NCI-H2227 treated with DMSO at 0.1 percent for 48 hours (cell line): ENCODE results near the gene APOO.

Experiments
- DNase-seq: peaks from one replicate; lab custom pipeline; 2025; lab: John Stamatoyannopoulos, UW

APOO gene

DNA sequence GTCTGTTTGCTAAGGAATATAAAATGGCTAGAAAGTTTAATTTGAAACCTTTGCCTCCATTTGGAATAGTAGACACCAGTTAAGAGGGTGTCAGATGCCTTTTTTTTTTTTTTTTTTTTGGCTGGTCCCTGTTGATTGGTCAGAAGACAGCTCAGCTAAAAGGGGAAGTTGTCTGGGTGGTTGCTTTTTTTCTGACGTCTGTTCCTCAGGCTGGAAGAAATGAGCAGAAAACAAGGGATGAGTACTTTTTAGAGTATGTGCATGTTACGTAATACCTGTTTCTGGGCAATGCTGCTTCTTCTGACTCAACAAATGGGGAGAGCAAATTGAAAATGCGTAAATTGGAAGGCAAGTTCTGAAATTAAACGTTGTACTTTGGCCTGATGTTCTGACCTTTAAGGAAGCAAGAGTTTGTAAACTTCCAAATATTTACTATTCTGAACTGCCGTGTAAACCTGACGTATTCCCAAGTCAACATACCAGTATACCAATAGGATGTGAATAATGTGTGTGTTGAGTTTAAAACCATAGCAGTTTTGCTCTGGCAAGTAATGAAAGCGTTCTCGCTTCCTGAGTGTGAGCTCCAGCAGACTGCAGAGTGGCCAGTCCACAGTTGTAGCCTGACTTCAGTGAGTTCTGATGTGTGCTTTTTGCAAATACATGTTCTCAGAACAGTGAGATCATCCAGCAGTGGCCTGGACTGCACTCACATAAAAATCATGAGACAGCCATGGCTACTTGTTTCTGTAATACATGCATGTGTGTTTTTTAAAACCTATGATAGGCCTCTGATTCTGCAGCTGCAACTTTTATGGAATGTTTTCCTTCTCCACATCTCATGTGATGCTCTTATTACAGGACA, 123.0 kb downstream of the APOO start:
- no peak for DNase-seq

DNA sequence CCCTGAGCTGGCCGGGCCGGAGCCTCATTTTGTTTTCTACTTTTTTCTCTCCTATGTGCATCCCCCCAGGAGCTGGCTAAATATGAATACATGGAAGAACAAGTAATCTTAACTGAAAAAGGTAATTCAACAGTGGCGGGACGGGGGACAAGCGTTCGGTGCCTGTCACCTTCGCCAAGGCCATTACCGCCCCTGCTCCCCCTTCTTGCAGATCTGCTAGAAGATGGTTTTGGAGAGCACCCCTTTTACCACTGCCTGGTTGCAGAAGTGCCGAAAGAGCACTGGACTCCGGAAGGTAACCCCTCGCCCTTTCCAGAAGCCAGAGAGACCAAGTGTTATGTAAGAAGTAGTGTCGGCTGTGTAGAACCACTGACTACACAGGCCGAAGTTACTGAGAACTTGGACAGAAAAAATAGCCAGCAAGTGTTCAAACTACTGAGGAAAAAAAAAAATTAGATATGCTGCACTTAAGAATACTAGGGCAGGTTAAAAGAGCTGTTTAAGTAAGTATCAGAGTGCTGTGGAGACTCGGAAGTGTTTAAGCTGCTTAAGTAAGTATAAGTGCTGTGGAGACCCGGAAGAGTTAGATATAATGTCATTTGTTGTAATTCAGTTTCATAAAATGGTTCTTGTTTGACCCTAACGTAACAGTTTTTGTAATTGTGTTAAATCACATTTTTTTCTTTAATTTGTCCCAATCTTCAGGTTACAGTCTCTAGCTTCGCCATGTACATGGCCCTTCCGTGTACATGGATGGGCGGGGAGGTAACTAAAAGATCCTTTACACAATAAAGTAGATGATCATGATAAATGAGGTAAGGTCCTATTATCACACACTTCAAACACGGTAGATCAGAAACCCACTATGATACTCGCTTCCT, 123.9 kb downstream of the APOO start:
- no peak for DNase-seq
